ENCODE results near the gene ZGLP1. TPM values are rescaled to one million over a fixed set of nuclear protein-coding genes. Genes with fewer than 3 reads are reported as not detected.

The ZGLP1 gene
- total RNA-seq, 3 donors from 2014 or later: 2.5 to 4.0 (median 3.8) TPM

DNA sequence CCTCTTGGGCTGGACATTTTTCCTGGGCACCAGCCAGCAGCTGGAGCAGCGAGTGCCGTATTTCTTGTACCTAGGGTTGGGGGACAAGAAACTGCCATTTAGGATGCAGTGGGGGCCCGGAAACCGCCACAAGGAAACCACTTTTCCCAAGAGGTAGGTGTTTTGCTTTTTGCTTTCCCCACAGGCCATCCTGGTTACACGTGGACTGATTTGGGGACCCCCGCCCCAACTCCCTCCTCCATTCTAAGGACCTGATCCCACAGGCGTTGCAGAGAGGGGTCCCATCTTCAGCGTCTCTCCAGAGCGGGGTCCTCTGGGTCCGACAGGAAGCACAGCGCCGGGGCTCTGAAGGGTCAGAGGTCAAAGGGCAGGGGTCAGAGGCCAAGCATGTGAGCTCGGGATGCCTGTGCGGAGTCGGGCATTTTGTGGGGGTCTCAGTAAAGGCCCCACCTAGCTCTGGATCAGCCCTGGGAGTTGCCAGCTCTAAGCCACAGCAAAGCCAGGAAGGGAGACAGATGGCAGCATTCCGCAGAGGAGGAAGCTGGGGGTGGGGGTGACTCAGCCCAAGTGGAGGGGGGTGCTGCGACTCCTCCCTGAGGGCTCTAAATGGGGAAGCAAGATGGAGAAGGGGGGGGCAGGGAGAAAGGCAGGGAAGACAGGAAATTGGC lies 4.3 kb downstream of the ZGLP1 start:
- Histone ChIP-seq H3K4me3 (no peak overlapping the region), H3K9me3 (no peaks in the 10 kb centered on the region), H3K36me3 (ENCODE audit: low read depth) (no peaks in the 10 kb centered on the region), H3K4me1 (ENCODE audit: low read depth) (no peaks in the 10 kb centered on the region)
- TF ChIP-seq, protein P1, sequence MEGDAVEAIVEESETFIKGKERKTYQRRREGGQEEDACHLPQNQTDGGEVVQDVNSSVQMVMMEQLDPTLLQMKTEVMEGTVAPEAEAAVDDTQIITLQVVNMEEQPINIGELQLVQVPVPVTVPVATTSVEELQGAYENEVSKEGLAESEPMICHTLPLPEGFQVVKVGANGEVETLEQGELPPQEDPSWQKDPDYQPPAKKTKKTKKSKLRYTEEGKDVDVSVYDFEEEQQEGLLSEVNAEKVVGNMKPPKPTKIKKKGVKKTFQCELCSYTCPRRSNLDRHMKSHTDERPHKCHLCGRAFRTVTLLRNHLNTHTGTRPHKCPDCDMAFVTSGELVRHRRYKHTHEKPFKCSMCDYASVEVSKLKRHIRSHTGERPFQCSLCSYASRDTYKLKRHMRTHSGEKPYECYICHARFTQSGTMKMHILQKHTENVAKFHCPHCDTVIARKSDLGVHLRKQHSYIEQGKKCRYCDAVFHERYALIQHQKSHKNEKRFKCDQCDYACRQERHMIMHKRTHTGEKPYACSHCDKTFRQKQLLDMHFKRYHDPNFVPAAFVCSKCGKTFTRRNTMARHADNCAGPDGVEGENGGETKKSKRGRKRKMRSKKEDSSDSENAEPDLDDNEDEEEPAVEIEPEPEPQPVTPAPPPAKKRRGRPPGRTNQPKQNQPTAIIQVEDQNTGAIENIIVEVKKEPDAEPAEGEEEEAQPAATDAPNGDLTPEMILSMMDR (IDR thresholded peaks at IDR 0.05): no peak
- intact Hi-C loops (cut with DNase I, micrococcal nuclease): no loop called here
- DNase-seq: no peak
- ATAC-seq: peak; percentile 30

DNA sequence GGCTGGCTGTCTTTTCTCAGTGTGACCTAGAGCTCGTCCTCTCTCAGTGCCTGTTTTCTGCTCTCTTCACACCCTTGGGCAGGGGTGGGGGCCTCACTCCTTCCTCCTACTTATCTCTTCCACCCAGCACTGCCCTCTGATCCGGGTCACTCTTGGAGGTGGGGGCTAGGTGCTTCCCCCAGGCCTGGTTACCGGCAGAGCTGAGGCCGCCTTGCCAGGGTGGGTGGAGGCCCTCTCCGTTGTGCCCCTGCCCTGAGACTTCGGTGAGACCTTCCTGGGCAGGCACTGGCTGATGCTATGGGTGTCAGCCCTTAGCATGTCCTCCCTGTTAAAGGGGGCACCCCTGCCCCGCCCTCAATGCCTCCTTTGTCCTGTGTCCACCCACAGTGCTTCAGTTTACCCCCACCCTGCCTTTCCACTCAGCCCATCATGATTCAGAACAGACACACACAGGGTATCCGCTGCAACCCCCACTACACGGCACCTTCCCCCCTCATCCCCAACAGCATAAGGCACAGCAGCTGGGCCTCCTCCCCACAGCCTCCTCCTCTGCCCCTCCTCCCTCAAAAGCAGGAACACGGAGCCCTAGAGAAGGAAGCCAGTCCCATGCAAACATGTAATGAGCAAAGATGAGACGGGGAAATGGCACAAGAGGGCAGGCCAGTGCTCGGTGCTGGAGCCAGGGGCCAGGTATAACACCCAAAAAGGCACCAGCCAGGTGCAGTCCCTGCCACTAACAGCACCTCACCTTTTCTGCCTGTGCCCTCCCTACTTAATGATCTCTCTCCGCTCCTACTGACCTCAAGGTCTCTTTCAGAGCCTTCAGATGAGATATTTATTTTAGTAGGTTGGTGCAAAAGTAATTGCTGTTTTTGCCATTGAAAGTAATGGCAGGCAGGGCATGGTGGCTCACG lies 9.8 kb downstream of the ZGLP1 start:
- no peaks in the 10 kb centered on the region for H3K36me3 ChIP-seq (ENCODE audit: low read depth)
- no peaks in the 10 kb centered on the region for H3K9me3 ChIP-seq
- ATAC-seq (peak; percentile 35), DNase-seq (no peak)
- H3K4me1 ChIP-seq (ENCODE audit: low read depth): peaks cover 16% of the 10 kb centered on the region
- TF ChIP-seq, protein P1 (IDR thresholded peaks at IDR 0.05): no peak
- intact Hi-C loops (cut with DNase I, micrococcal nuclease): no loop called here
- no peak overlapping the region for H3K4me3 ChIP-seq

DNA sequence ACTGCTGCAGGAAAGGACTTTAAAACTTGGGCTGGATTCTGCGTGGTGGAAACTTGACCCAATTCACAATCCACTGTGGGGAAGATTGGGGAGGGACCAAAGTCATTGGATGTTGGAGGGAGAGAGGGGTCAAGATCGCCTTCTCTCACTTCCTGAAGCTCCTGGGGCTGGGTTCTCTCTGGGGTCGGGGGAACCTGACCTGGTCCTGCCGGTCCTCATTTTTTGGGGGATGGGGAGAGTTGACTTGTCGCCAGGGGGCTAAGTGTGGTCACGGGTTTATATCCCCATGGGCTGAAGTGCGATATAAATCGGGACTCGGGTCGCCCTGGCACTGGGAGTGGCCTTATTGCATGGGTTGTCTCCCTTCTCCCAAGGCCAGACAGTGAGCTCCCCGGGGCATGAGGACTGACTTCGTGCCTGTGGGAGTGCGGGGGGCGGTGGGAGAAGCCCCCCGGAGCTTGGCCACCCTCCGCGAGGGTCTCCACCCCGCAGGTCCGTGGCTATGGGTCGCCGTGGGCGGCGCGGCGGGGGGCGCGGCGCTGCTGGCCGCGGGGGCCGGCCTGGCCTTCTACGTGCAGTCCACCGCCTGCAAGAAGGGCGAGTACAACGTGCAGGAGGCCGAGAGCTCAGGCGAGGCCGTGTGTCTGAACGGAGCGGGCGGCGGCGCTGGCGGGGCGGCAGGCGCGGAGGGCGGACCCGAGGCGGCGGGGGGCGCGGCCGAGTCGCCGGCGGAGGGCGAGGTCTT lies 13.6 kb downstream of the ZGLP1 start:
- Histone ChIP-seq H3K4me3 (no peak overlapping the region), H3K36me3 (ENCODE audit: low read depth) (no peaks in the 10 kb centered on the region), H3K9me3 (no peaks in the 10 kb centered on the region), H3K4me1 (ENCODE audit: low read depth) (peaks cover 43% of the 10 kb centered on the region)
- TF ChIP-seq, protein P1 (IDR thresholded peaks at IDR 0.05): no peak
- intact Hi-C loops (cut with DNase I, micrococcal nuclease): no loop called here
- no peak for ATAC-seq
- peak in 1 of 3 donors; percentile 46 for DNase-seq

DNA sequence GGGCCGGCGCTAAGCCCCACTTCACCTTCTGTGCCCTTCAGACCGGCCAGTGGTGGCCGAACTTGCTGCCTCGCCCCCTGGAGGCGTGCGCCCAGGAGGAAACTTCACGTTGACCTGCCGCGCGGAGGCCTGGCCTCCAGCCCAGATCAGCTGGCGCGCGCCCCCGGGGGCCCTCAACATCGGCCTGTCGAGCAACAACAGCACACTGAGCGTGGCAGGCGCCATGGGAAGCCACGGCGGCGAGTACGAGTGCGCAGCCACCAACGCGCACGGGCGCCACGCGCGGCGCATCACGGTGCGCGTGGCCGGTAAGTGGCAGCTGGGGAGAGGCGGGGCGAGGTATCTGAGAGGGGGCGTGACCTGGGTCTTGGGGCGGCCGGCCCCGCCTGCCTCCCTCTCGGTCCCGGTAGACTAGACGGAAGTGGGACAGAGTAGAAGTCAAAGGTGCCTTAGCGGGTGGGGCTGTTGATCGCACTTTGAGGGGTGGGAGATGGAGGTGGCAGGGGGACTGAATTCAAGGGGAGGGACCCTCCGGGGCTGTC lies 14.2 kb downstream of the ZGLP1 start:
- intact Hi-C loops (cut with DNase I, micrococcal nuclease): no loop called here
- peaks cover 48% of the 10 kb centered on the region for H3K4me1 ChIP-seq (ENCODE audit: low read depth)
- no peak overlapping the region for H3K4me3 ChIP-seq
- no peaks in the 10 kb centered on the region for H3K36me3 ChIP-seq (ENCODE audit: low read depth)
- no peaks in the 10 kb centered on the region for H3K9me3 ChIP-seq
- peak; percentile 64 to 86 (median 78) for DNase-seq
- peak; percentile 64 for ATAC-seq
- TF ChIP-seq, protein P1 (IDR thresholded peaks at IDR 0.05): no peak

DNA sequence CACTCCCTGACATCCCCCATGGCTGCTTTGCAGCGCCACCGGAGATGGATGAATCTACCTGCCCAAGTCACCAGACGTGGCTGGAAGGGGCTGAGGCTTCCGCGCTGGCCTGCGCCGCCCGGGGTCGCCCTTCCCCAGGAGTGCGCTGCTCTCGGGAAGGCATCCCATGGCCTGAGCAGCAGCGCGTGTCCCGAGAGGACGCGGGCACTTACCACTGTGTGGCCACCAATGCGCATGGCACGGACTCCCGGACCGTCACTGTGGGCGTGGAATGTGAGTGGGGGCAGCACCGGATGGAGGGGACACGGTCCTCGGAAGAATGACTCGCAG lies 15.3 kb downstream of the ZGLP1 start:
- intact Hi-C loops (cut with DNase I, micrococcal nuclease): no loop called here
- Histone ChIP-seq H3K4me1 (ENCODE audit: low read depth) (peaks cover 58% of the 10 kb centered on the region), H3K4me3 (no peak overlapping the region), H3K36me3 (ENCODE audit: low read depth) (no peaks in the 10 kb centered on the region), H3K9me3 (no peaks in the 10 kb centered on the region)
- ATAC-seq (no peak), DNase-seq (peak in 1 of 3 donors; percentile 57)
- TF ChIP-seq, protein P1 (IDR thresholded peaks at IDR 0.05): no peak
